ENCODE measurements around the gene AMBRA1.

The AMBRA1 gene

DNA sequence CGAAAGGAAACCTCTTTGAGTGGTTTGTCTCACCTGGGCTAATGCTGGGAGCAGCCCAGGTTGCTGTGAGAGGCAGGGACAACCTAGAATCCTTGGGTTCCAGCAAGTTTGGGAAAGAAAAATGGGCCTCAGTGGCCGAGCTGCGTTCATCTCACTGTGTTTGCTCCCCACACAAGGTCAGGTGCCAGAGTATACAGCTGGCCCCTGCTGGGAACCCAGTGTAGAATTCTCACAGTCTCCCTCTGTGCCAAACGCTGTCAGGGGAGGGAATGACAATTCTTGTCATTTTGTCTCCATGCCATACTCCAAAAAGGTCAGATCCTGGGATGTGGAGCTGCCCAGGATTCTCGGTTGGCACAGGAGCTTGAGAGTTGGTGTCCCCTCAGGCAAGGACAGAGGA, 242.2 kb downstream of the AMBRA1 start:
- TF ChIP-seq, protein P1, sequence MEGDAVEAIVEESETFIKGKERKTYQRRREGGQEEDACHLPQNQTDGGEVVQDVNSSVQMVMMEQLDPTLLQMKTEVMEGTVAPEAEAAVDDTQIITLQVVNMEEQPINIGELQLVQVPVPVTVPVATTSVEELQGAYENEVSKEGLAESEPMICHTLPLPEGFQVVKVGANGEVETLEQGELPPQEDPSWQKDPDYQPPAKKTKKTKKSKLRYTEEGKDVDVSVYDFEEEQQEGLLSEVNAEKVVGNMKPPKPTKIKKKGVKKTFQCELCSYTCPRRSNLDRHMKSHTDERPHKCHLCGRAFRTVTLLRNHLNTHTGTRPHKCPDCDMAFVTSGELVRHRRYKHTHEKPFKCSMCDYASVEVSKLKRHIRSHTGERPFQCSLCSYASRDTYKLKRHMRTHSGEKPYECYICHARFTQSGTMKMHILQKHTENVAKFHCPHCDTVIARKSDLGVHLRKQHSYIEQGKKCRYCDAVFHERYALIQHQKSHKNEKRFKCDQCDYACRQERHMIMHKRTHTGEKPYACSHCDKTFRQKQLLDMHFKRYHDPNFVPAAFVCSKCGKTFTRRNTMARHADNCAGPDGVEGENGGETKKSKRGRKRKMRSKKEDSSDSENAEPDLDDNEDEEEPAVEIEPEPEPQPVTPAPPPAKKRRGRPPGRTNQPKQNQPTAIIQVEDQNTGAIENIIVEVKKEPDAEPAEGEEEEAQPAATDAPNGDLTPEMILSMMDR (conservative IDR thresholded peaks at IDR 0.05): no peak
- H3K27ac ChIP-seq: no peak overlapping the region

DNA sequence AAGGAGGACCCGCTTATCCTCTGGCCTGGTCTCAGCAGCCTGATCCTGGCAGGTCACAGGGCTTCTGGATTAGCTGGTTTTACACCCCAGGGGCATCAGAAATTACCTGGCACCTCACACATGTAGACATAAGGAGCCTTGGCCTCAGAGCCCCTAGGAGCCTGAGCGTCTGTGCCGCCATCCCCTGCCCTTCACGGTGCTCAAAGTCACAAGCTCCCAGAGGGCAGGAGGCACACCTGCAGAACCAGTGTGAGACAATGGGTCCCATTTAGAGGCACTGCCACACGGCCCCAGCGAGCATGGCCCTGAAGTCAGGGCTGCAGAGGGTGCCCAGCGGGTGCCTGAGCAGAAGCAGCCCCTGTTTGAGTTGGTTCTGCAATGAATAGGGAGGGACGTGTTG, 242.7 kb downstream of the AMBRA1 start:
- no peak overlapping the region for H3K27ac ChIP-seq
- TF ChIP-seq, protein P1 (conservative IDR thresholded peaks at IDR 0.05): no peak

DNA sequence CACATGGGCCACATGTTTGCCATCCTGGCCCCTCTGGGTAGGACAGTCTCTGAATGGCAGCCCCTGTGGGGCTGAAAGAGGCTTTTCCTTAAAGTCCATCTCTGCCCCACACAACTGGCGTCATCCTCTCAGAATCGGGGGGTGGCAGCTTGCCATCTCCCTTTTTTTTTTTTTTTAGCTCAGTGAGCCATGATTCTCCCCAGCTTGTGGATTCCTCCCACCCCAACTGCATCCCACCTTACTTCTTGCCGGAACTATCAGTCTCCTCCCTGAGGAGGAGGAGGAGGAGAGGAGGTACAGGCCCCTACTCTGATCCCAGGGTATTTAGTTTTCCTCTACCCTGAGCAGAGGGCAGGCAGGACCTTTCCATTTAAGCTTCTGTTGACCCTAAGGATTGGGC, 243.1 kb downstream of the AMBRA1 start:
- TF ChIP-seq, protein P1 (conservative IDR thresholded peaks at IDR 0.05): no peak
- no peak overlapping the region for H3K27ac ChIP-seq

DNA sequence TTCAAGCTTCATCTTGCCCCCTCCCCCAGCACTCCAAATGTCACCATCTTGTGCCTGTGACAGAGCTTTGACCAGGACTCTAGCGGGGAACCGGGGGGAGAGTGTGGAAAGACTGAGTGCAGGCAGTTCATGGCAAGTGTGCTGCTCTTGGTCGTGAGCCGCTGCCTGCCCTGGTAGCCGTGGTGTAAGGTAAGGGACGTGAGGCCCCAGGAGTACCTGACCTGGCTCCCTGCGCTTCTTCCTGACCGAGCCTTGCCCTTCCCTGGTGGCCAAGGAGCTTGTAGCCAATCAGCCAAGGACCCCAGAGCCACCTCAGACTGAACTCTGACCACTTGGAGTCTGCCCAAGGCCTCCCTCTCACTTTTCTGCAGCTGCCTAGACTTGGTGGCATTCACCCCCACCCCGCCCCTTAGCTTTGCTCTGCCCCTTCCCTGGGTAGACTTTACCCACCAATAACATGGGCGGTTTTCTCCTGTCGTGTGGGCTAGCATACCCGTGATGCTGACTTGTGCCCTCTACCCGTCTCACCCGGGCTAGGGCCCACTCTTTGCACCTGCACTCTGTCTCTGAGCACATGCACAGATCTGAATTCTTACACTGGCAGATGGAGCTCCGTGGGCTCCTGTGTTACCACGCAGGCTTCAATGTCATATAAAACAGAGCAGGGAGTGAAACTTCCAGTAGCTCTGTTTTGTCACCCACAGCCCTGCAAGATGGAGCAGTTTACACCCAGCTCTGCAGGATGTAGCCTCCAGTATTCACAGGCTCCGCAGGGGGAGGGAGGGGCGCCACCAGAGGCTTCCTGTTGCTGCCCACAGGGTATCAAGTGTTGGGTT, 245.0 kb downstream of the AMBRA1 start:
- TF ChIP-seq, protein P1 (conservative IDR thresholded peaks at IDR 0.05): no peak
- H3K27ac ChIP-seq: no peak overlapping the region; the same call in 1 of the 2 replicates

DNA sequence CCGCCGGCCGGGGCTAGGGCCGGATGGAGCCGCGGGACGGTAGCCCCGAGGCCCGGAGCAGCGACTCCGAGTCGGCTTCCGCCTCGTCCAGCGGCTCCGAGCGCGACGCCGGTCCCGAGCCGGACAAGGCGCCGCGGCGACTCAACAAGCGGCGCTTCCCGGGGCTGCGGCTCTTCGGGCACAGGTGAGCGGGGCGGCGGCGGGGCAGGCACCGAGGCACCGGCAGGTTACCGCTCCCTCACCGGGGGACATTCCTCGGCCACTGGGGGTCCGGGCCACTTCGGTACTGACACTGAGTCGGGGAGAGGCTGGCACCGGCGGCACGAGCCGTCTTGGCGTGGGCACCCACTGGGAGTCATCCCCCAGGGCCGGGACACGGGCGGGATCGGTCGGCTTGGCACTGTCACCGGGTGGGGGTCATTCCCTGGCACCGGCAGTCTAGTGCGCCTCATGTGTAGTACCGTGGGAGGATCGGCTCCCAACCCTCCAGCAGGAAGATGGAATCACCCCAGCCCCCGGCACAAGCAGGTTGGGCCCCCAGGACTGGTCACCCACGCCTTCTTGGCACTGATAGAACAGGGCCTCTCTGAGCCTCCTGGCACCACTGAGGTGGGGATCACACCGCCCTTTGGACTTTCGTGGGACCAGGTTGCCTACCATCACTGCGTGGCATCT, 246.0 kb downstream of the AMBRA1 start:
- TF ChIP-seq, protein P1 (conservative IDR thresholded peaks at IDR 0.05): no peak
- H3K27ac ChIP-seq: peak overlapping the region; percentile 71; the same call in 1 of the 2 replicates

DNA sequence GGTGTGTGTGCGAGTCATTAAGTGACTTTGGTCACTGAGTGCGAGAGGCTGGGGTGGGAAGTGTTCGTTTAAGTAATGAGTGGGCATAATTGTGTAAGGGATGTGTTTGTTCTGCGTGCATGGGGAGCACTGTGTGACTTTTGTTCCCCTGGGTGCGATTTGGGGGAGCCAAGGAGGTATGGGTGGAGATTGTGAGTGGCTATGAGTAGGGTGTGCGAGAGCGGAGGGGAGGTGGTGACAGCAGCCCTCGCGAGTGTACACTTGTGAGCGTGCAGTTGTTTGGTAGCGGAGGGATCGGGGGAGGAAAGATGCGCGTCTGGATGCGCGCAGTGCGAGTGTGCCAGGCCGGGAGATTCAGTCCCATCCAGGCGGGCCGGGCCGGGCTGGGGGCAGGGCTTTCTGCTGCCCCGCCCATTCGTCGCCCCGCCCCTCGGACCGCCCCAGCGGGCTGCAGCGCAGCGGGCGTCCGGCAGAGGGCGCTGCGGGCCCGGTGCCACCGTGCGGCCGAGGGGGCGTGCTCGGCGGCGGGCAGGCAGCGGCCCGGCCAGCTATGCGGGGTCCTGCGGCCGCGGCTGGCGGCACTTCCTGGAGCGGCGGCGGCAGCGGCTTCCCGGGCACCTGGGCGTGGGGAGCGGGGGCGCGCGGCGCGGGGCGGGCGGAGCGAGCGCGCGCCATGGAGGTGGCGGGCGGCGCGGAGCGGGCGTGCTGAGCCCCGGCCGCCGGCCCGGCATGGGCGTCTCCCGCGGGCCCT, 246.8 kb downstream of the AMBRA1 start, which contains the start of gene DGKZ:
DGKZ (plus strand) TSS at position 578 of the 751 bp plus-strand sequence. CDS start 197 bp downstream, outside the sequence.
- peak within 1 kb of the TSS; percentile 71; the same call in 1 of the 2 replicates for H3K27ac ChIP-seq
- TF ChIP-seq, protein P1 (conservative IDR thresholded peaks at IDR 0.05): peak; percentile 93

All from VCaP (cell line).